ENCODE measurements around the gene SLC26A11.

The SLC26A11 gene

GRCh38 chr17:80259457-80260068 is 39.3 kb downstream of the SLC26A11 start:
- ATAC-seq = no peak
- TF ChIP-seq, protein P1, sequence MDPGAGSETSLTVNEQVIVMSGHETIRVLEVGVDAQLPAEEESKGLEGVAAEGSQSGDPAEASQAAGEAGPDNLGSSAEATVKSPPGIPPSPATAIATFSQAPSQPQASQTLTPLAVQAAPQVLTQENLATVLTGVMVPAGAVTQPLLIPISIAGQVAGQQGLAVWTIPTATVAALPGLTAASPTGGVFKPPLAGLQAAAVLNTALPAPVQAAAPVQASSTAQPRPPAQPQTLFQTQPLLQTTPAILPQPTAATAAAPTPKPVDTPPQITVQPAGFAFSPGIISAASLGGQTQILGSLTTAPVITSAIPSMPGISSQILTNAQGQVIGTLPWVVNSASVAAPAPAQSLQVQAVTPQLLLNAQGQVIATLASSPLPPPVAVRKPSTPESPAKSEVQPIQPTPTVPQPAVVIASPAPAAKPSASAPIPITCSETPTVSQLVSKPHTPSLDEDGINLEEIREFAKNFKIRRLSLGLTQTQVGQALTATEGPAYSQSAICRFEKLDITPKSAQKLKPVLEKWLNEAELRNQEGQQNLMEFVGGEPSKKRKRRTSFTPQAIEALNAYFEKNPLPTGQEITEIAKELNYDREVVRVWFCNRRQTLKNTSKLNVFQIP (CRISPR knock-in tag; IDR thresholded peaks at IDR 0.05; ENCODE audit: borderline replicate concordance, low read depth) = no peak

DNA sequence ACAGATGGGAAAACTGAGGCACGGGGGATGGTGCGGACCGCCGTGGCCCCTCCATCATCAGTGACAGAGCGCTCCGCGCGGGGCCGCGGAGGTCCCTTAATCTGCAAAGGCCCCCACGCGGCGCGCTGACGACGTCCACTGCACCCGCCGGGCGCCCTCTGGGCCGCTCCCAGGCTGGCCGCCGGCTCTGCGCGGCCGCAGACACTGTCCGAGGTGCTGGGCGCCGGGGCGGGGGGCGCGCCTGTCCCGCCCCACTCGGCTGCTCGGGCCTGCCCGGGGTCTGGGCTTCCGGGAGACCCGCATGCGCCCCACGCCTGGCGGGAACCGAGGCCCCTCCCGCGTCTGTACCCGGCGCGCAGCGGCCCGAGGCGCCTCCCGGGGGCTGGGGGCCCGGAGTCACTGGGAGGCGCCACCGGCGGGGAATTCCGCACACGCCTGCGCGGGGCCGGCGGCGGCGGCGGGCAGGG is 39.9 kb downstream of the SLC26A11 start:
- TF ChIP-seq CSDC2 (CRISPR knock-in tag; IDR thresholded peaks at IDR 0.05) (peak; percentile 84), ARNTL (CRISPR knock-in tag; IDR thresholded peaks at IDR 0.05; ENCODE audit: borderline replicate concordance, low read depth) (no peak), ZC3H10 (CRISPR knock-in tag; IDR thresholded peaks at IDR 0.05) (0 out of 2 replicates have a peak, but pooled peaks have one; percentile 28), ZFP3 (CRISPR knock-in tag; IDR thresholded peaks at IDR 0.05) (peak; percentile 65; the same call in 1 of the 2 replicates), PPARA (CRISPR knock-in tag; IDR thresholded peaks at IDR 0.05; ENCODE audit: borderline replicate concordance) (no peak), TSHZ2 (CRISPR knock-in tag; IDR thresholded peaks at IDR 0.05) (peak; percentile 50; the same call in 1 of the 2 replicates)
- peak; percentile 88 for ATAC-seq

- TF ChIP-seq CSRNP3 (CRISPR knock-in tag; IDR thresholded peaks at IDR 0.05) (no peak), ZC3H10 (CRISPR knock-in tag; IDR thresholded peaks at IDR 0.05) (no peak), ISL1 (CRISPR knock-in tag; IDR thresholded peaks at IDR 0.05) (no peak)
- TF ChIP-seq, protein P1 (CRISPR knock-in tag; IDR thresholded peaks at IDR 0.05; ENCODE audit: borderline replicate concordance, low read depth) = no peak
- peak; percentile 51 for ATAC-seq
Measured at GRCh38 chr17:80260791-80261158, 40.5 kb downstream of the SLC26A11 start, which contains the start of gene RNF213. RNF213 (plus strand) TSS chr17:80260852; CDS start chr17:80263682, 2,830 bp downstream.

DNA sequence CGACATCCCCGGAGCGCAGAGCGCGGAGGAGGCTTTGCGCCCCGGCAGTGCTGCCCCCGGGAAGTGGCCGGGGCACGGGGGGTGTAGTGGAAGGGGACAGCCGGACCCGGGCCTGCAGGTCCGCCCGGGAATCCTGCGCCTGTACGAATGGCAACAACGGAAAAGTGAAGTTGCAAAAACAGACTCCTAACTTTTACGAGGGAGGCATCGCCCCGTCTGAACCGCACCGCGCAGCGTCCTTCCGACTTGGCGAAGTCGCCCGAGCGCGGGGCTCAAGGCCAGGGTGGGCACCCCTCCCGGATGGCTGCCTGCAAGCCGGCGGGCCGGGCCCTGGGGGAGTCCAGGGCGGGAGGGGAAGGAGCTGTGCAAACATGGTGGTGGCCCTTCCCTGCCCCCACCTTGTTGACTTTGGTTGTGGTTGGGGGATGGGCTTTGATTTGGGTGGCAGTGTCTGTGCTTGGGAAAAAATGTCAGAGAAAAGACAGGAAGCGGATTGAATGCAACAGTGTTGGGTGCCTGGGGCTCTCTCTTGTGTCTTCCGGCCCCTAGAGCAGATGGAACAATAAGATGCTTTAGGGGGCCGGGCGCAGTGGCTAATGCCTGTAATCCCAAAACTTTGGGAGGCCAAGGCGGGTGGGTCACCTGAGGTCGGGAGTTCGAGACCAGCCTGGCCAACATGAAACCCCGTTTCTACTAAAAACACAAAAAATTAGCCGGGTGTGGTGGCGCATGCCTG is 41.1 kb downstream of the SLC26A11 start:
- ATAC-seq = peak; percentile 43
- TF ChIP-seq TSHZ2 (CRISPR knock-in tag; IDR thresholded peaks at IDR 0.05) (no peak), OSR1 (CRISPR knock-in tag; IDR thresholded peaks at IDR 0.05) (no peak), BACH2 (CRISPR knock-in tag; IDR thresholded peaks at IDR 0.05; ENCODE audit: borderline replicate concordance) (no peak), ARNTL (CRISPR knock-in tag; IDR thresholded peaks at IDR 0.05; ENCODE audit: borderline replicate concordance, low read depth) (no peak), TCF4 (CRISPR knock-in tag; IDR thresholded peaks at IDR 0.05; ENCODE audit: borderline replicate concordance) (no peak), ZNF70 (CRISPR knock-in tag; IDR thresholded peaks at IDR 0.05) (no peak), GLIS3 (CRISPR knock-in tag; IDR thresholded peaks at IDR 0.05) (no peak), RARB (CRISPR knock-in tag; IDR thresholded peaks at IDR 0.05) (no peak), ZNF8 (CRISPR knock-in tag; IDR thresholded peaks at IDR 0.05) (no peak), CSRNP3 (CRISPR knock-in tag; IDR thresholded peaks at IDR 0.05) (no peak), ZC3H10 (CRISPR knock-in tag; IDR thresholded peaks at IDR 0.05) (no peak), ZFP3 (CRISPR knock-in tag; IDR thresholded peaks at IDR 0.05) (no peak)
- TF ChIP-seq, protein P2, sequence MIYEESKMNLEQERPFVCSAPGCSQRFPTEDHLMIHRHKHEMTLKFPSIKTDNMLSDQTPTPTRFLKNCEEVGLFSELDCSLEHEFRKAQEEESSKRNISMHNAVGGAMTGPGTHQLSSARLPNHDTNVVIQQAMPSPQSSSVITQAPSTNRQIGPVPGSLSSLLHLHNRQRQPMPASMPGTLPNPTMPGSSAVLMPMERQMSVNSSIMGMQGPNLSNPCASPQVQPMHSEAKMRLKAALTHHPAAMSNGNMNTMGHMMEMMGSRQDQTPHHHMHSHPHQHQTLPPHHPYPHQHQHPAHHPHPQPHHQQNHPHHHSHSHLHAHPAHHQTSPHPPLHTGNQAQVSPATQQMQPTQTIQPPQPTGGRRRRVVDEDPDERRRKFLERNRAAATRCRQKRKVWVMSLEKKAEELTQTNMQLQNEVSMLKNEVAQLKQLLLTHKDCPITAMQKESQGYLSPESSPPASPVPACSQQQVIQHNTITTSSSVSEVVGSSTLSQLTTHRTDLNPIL (CRISPR knock-in tag; IDR thresholded peaks at IDR 0.05; ENCODE audit: low read depth) = no peak
